SH-SY5Y (cell line): Measurements from ENCODE around the gene ETV3.

Source experiments
- GATA2 ChIP-seq: IDR thresholded peaks from 2 replicates; pipeline ENCODE4 v1.6.1; 2011; ENCODE audit warnings: mild to moderate bottlenecking, low read depth, low read length
- GATA3 ChIP-seq: IDR thresholded peaks from 2 replicates; pipeline ENCODE4 v1.6.1; 2011; ENCODE audit warnings: low read depth, mild to moderate bottlenecking, low read length, moderate library complexity

- no peak for TF ChIP-seq GATA2
- no peak for TF ChIP-seq GATA3
These were observed 31.4 kb downstream of the ETV3 start for GRCh38 chr1:157106813-157107189.
